Pancreas (tissue), 10 donors: ENCODE measurements around the gene MSGN1. TPM values are rescaled to one million over a fixed set of nuclear protein-coding genes. Genes with fewer than 3 reads are reported as not detected.
A peak's percentile ranks its signal among the peaks of the same experiment; 100 is the strongest.

Experiments
- ATAC-seq, 4 donors: fragments of 200-7000 bp; cut with Tn5 transposase; one replicate each; pipeline versions ENCODE4 v1.8.0 to v1.9.1; 2020; ENCODE audit warnings: mild to moderate bottlenecking in 4 of 4, moderate library complexity in 4 of 4
- DNase-seq, 6 donors: peaks; one replicate each; pipeline ENCODE4 v3.0.0-alpha.2; 2020
- FAIRE-seq: peaks from 2 replicates; lab custom pipeline; 2012; peaks lifted over from hg19 to GRCh38; lab: Jason Lieb, UNC
- H3K27ac ChIP-seq, 4 donors: fragments of 200-600 bp; sonication (generic); 1 replicate in 3 of 4; 2 replicates in 1 of 4; pipeline versions ENCODE4 v1.5.0 to v1.8.0; 2020
- H3K27me3 ChIP-seq, 4 donors: fragments of 200-600 bp; one replicate each; pipeline ENCODE4 v1.8.0; 2021
- H3K36me3 ChIP-seq, 3 donors: fragments of 200-600 bp; sonication (generic) in 1 of 3; one replicate each; pipeline versions ENCODE4 v1.5.0 to v1.8.0; 2020 to 2021
- H3K4me1 ChIP-seq, 3 donors: fragments of 200-600 bp; one replicate each; pipeline ENCODE4 v1.8.0; 2021
- H3K4me3 ChIP-seq, 4 donors: fragments of 200-600 bp; sonication (generic) in 2 of 4; one replicate each; pipeline versions ENCODE4 v1.5.0 to v1.8.0; 2020 to 2021
- H3K9me3 ChIP-seq, 4 donors: fragments of 200-600 bp; one replicate each; pipeline ENCODE4 v1.8.0; 2021
- WGBS, 2 donors: extraction: QIAGEN DNeasy Blood & Tissue Kit; methylation state at CpG; one replicate each; pipeline ENCODE4 v1.1.7; 2013; 5-methylcytosine and 5-hydroxymethylcytosine counted together
- intact Hi-C, 3 donors: fragments of 100-400 bp; cut with DNase I; formaldehyde crosslinking; loops; one replicate each; pipeline versions ENCODE4 v1.11.1 to v1.14.2; 2022
- polyA plus RNA-seq, 2 donors: library from polyadenylated mRNA; stranded (reverse); fragments of 200-250 nt; gene quantifications; one replicate each; pipeline ENCODE4 v1.2.3, GENCODE V29; 2013
- total RNA-seq, 6 donors: library from RNA; stranded (reverse); fragmentation: NEBNext Ultra II Directional in 4 of 6; extraction: Animal tissue kit (Norgen Biotek cat#: 25700) in 4 of 6; gene quantifications; one replicate each; pipeline versions ENCODE4 v1.2.1 to v1.2.4, GENCODE V29; 2021 to 2023
- TF ChIP-seq, protein P1 (sequence below), 4 donors: fragments of 200-600 bp; sonication (generic) in 3 of 4; IDR thresholded peaks; one replicate each; pipeline versions ENCODE4 v1.5.0 to v1.8.0; 2021; ENCODE audit warnings: antibody characterized with exemption in 4 of 4
- donor health status: healthy with polysubstance abuse.
- donor health status: DM: no; HTN: no; CAD: no; lungs with moderate emphysema.
- donor health status: DM: no; HTN: no; CAD: no.
- donor health status: control.
- donor health status: control.
- donor health status: Bipolar disorder and iron deficiency.
- donor health status: DM: yes; HTN: yes; CAD: no.
- donor health status: DM: no; HTN: no; CAD: no.
- donor health status: DM: no; HTN: no; CAD: no.
- donor health status: DM: yes; HTN: yes; CAD: no.

Gene MSGN1
- total and polyA plus RNA-seq, 8 donors, result not detected

DNA sequence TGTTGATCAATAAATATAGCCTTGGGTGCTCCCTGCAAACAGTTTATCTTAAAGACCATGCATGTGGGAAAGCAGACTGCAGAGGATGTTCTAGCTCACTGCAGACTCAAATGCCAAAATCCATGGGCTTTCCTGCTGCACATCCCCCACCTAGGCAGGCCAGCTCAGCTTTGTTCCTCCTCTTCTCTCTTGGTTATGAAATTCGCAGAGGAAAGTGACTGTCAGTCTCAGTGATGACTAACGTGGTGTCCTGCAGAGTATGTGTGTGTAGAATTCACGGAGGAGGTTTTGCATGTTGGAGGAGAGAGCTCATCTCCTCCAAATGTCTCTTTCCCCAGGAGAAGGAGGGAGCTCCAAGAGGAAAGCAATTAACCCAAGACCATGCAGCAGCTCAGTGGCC lies 40.8 kb downstream of the MSGN1 start:
- 44 to 49% methylated on average over 3 of the region's 3 CpGs for WGBS, 2 donors
- intact Hi-C loops, result loop anchor here in 1 of 3 donors (10.0 kb wide), 2 partner anchors 298 to 528 kb away; no protein-coding TSS in a partner anchor
- FAIRE-seq, result no peak
- Histone ChIP-seq H3K27ac (no peak overlapping the region), H3K27me3 (peaks cover 0 to 4% (median 0%) of the 10 kb centered on the region in 4 donors), H3K9me3 (no peaks in the 10 kb centered on the region), H3K36me3 (no peaks in the 10 kb centered on the region), H3K4me1 (no peaks in the 10 kb centered on the region), H3K4me3 (no peak overlapping the region)
- ATAC-seq, result no peak
- no peak for DNase-seq
- TF ChIP-seq, protein P1, sequence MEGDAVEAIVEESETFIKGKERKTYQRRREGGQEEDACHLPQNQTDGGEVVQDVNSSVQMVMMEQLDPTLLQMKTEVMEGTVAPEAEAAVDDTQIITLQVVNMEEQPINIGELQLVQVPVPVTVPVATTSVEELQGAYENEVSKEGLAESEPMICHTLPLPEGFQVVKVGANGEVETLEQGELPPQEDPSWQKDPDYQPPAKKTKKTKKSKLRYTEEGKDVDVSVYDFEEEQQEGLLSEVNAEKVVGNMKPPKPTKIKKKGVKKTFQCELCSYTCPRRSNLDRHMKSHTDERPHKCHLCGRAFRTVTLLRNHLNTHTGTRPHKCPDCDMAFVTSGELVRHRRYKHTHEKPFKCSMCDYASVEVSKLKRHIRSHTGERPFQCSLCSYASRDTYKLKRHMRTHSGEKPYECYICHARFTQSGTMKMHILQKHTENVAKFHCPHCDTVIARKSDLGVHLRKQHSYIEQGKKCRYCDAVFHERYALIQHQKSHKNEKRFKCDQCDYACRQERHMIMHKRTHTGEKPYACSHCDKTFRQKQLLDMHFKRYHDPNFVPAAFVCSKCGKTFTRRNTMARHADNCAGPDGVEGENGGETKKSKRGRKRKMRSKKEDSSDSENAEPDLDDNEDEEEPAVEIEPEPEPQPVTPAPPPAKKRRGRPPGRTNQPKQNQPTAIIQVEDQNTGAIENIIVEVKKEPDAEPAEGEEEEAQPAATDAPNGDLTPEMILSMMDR (IDR thresholded peaks at IDR 0.05), result no peak

DNA sequence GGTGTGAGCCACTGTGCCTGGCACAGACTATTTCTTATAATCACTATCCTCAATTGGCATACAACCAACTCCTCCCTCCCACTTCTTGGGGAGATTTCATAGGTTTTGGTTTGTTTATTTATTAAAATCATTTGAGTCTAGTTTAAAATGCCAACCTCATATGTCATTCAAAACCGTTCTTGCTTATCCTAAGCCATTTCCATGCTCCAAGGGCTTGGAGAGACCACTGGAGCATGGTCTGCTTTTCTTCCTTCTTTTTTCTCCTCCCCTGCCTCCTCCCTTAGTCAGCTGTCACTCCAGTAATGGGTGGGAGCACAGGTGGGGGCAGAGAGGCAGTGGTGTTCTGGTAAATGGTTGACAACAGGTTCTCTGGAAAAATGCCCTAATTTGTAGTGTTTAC lies 41.8 kb downstream of the MSGN1 start:
- FAIRE-seq (no peak), ATAC-seq (no peak), DNase-seq (no peak)
- Histone ChIP-seq H3K4me1 (no peaks in the 10 kb centered on the region), H3K36me3 (no peaks in the 10 kb centered on the region), H3K27ac (no peak overlapping the region), H3K27me3 (peaks cover 0 to 4% (median 0%) of the 10 kb centered on the region in 4 donors), H3K9me3 (no peaks in the 10 kb centered on the region), H3K4me3 (no peak overlapping the region)
- 33 to 38% methylated on average over 1 of the region's 1 CpG for WGBS, 2 donors
- TF ChIP-seq, protein P1 (IDR thresholded peaks at IDR 0.05), result no peak
- intact Hi-C loops, result loop anchor here in 1 of 3 donors (10.0 kb wide), 2 partner anchors 297 to 527 kb away; no protein-coding TSS in a partner anchor

DNA sequence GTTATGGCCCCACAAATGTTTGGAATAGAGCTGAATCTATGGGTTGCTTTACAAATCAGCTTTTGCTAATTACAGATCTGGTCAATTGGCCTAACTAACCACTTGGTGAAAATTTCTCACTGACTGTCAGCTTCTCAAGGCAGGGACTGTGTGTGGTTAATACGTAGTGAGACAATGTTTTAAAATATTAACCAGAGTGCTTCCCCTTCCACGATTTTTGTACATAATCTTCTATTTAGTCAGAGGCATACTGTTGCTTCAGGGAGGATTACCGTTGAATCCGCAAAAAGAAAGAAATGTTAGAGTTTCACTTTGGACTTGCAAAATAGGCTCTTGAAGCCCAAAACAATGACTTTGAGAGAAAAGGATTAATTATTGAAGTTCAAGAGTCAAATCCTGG lies 47.3 kb downstream of the MSGN1 start:
- Histone ChIP-seq H3K27ac (peak overlapping the region in 1 of 4 donors; percentile 13), H3K4me1 (no peaks in the 10 kb centered on the region), H3K36me3 (no peaks in the 10 kb centered on the region), H3K27me3 (peaks cover 0 to 4% (median 0%) of the 10 kb centered on the region in 4 donors), H3K4me3 (no peak overlapping the region), H3K9me3 (no peaks in the 10 kb centered on the region)
- DNase-seq (no peak), FAIRE-seq (no peak), ATAC-seq (peak in 2 of 4 donors; percentile 37 to 59)
- TF ChIP-seq, protein P1 (IDR thresholded peaks at IDR 0.05), result no peak
- intact Hi-C loops, result no loop called here
- WGBS, 2 donors, result 30 to 35% methylated on average over 4 of the region's 4 CpGs

DNA sequence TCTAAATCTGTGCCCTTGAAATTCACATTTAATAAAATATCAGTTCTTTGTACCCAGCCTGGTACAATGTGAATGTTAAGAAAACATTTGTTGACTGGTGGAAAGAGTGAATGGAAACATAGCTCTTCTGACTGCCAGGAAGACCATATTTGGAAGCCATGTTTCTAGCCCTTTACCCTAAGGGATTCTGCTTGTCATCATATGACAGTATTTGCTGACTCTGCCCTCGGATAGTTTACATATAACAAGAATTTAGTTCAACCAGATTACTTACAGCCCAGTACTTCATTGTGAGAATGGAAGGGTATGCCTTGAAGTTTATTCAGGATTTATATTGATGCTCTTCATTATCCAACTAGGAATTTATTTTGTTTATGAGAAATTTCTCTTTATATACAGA lies 48.4 kb downstream of the MSGN1 start:
- intact Hi-C loops, result no loop called here
- ATAC-seq, result no peak
- Histone ChIP-seq H3K36me3 (no peaks in the 10 kb centered on the region), H3K4me3 (no peak overlapping the region), H3K27me3 (peaks cover 0 to 3% (median 0%) of the 10 kb centered on the region in 4 donors), H3K9me3 (no peaks in the 10 kb centered on the region), H3K27ac (no peak overlapping the region), H3K4me1 (no peaks in the 10 kb centered on the region)
- WGBS, 2 donors, result 39 to 44% methylated on average over 1 of the region's 1 CpG
- TF ChIP-seq, protein P1 (IDR thresholded peaks at IDR 0.05), result no peak
- no peak for DNase-seq
- FAIRE-seq, result no peak

DNA sequence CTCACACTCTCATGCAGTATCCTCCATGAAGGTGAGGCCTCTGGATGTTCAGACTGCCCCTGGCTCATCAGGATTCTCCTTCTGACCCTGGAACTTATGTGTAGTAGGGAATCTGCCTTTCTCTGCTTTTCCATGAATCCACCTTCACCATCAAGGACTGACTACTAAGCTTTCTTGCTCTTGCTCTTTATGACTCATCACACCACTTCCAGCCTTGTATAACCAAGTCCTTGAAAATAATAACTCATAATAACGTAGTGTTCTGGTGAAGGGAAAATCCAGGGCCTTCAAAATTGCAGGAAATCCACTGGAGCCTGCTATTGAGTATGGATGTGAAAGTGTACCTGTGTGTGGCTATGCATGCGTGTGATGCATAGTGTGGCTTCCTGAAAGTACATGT lies 50.9 kb downstream of the MSGN1 start:
- FAIRE-seq (no peak), DNase-seq (no peak), ATAC-seq (no peak)
- 79 to 85% methylated on average over 2 of the region's 2 CpGs for WGBS, 2 donors
- Histone ChIP-seq H3K9me3 (no peaks in the 10 kb centered on the region), H3K27ac (no peak overlapping the region), H3K4me3 (no peak overlapping the region), H3K4me1 (no peaks in the 10 kb centered on the region), H3K36me3 (no peaks in the 10 kb centered on the region), H3K27me3 (no peaks in the 10 kb centered on the region)
- TF ChIP-seq, protein P1 (IDR thresholded peaks at IDR 0.05), result no peak
- intact Hi-C loops, result no loop called here

Other genes with a start within 250 kb of the MSGN1 start
- 1 to 10 TPM; 3.0 to 8.0 (median 4.8) TPM for gene SMC6, start 62.6 kb upstream of the MSGN1 start, total RNA-seq
- 1 to 10 TPM; 3.5 to 7.0 TPM for gene SMC6, start 62.6 kb upstream of the MSGN1 start, polyA plus RNA-seq
- 1 to 10 TPM; 1.4 to 5.0 (median 2.6) TPM for gene GEN1, start 62.3 kb upstream of the MSGN1 start, total RNA-seq
- gene GEN1, start 62.3 kb upstream of the MSGN1 start, polyA plus RNA-seq, result 1 to 10 TPM; 2.1 to 2.5 TPM
- gene KCNS3, start 62.2 kb downstream of the MSGN1 start, total RNA-seq, result 10 to 100 TPM in 1 of 6 donors, 1 to 10 TPM in 5; 3.3 to 10.2 (median 6.1) TPM
- 10 to 100 TPM in 1 of 2 donors, 1 to 10 TPM in 1; 4.4 to 16.4 TPM for gene KCNS3, start 62.2 kb downstream of the MSGN1 start, polyA plus RNA-seq